GM18909 (cell line): ENCODE data around the gene PEDS1.
"Not testable (repeated sequence)": the region's sequence is repeated elsewhere in the genome, so short reads cannot be mapped to it uniquely, and the experiment has no call there.

Experiments
- ATAC-seq: cut with Tn5 transposase; IDR thresholded peaks from one replicate; pipeline ENCODE4 v1.9.1; 2021; ENCODE audit warnings: mild to moderate bottlenecking; ENCODE audit not compliant: unreplicated experiment, poor library complexity

Gene PEDS1

DNA sequence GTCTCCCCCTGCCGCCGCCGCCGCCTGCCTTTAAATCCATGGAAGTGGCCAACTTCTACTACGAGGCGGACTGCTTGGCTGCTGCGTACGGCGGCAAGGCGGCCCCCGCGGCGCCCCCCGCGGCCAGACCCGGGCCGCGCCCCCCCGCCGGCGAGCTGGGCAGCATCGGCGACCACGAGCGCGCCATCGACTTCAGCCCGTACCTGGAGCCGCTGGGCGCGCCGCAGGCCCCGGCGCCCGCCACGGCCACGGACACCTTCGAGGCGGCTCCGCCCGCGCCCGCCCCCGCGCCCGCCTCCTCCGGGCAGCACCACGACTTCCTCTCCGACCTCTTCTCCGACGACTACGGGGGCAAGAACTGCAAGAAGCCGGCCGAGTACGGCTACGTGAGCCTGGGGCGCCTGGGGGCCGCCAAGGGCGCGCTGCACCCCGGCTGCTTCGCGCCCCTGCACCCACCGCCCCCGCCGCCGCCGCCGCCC lies 37.6 kb upstream of the PEDS1 start:
- ATAC-seq = peak; percentile 16

- ATAC-seq = peak; percentile 36
Measured at GRCh38 chr20:50190251-50191064, 36.9 kb upstream of the PEDS1 start, which contains the start of gene CEBPB. TSS of gene CEBPB (plus strand) at chr20:50190830. CDS start at chr20:50191034, 204 bp downstream.

- ATAC-seq = no peak
Measured at GRCh38 chr20:50189681-50190250, 36.2 kb upstream of the PEDS1 start.

GRCh38 chr20:50188879-50189680 lies 35.6 kb upstream of the PEDS1 start:
- ATAC-seq = no peak

GRCh38 chr20:50188287-50188688 lies 34.8 kb upstream of the PEDS1 start:
- ATAC-seq = no peak

DNA sequence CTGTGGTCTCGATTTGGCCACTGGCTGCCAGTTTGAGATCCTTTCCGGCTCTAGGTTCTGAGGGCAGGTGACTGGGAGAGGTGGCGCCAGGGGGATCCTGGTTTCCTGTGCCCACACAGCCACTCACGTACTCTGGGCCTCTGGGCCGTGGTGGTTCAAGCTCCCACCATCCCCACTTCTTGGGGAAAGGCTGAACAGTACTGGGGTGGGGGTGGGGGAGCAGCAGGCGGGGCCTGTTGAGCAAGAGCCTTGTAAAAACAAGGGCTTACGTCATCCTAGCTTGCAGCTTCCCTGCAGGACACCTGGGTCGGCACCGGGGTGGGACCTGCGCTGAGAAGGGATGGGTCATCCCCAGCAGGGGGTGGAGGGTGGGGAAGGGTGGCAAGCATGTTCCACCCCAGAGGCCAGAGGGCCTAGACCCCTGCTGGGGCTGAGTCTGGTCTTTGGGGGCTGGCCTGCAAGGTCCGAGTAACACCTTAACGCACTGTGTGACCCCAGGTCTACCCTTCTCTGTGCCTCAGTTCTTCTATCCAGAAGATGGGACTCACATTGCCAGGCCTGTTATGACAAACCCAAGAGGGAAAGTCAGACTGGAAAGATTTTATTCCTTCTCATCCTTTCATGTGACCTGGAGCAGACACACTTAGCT lies 34.0 kb upstream of the PEDS1 start:
- ATAC-seq = no peak

DNA sequence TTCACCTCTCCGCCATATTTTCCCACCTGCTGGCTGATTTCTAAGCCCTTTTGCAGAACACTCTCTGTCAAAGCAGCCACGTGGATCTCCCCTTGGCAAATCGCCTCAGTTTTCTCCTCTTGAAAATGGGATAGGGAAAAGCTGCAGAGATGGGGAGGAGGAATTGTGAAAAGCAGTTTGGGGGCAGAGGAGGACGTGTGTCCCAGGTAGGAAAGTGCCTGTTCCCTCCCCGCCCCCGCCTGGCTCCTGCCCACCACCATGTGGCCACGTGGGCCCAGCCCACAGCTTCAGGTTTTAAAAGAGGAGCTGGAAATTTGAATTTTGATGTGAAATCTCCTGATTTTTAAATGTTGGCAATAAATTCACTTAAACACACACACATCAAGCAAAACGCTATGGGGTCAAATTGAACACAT lies 33.5 kb upstream of the PEDS1 start:
- ATAC-seq = no peak

DNA sequence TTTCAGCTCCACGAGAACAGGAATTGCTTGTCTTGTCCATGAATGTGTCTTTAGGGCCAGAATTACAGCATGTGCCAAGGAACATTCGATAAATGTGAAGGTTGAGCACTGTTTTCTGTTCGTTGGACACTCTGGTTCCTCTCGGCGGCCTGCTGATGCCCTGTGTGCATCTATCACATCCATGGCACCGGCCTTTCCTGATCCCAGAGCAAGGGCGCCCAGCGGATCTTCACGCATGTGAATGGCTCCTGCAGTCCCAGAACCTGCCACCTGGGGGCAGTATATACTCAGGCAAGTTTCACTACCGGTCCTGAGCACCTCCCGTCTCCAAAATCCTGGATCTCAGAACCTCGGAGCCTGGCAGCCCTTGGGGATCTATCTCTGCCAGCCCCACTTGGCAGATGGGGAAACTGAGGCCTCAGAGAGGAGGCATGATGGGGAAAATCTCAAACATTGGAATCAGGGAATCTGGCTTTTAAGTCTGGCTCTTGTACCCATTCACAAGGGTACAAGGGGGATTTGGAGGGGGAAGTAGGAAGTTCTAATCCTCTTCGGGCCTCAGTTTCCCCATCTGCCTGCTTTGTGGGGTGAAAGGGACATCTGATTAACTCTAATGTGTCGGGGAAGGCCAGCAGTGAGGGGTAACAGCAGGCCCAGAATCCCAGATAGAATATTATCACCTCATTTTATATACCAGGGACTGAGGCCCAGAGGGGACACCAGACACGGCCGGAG lies 32.8 kb upstream of the PEDS1 start:
- no peak for ATAC-seq

DNA sequence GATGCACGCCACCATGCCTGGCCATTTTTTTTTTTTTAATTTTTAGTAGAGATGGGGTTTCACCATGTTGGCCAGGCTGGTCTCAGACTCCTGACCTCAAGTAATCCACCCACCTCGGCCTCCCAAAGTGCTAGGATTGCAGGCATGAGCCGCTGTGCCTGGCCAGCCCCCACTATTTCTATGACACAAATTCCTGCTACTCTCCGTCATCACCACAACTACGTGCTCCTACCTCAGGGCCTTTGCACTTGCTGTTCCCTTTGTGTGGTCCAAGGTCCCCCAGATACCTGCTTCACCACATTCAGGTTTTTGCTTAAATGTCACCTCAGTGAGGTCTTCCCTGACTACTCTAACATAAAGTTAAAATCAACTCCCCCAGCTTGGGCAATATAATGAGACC lies 31.9 kb upstream of the PEDS1 start:
- no peak for ATAC-seq

GRCh38 chr20:50182346-50182745 lies 28.8 kb upstream of the PEDS1 start:
- ATAC-seq = no peak

GRCh38 chr20:50181344-50181743 lies 27.8 kb upstream of the PEDS1 start:
- no peak for ATAC-seq

DNA sequence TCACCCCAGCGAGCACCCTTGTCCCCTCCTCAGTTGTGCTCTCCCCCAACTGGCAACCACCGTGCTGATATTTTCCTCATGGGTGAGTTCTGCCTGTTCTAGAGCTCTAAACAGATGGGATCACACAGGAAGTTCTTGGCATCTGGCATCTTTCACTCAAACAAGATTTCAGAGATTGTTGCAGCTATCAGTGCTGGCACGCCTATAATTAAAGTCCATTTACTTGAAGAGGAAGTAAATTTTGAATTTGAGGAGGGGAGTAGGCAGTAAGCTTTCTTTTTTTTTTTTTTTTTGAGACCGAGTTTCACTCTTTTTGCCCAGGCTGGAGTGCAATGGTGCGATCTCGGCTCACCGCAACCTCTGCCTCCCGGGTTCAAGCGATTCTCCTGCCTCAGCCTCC lies 25.1 kb upstream of the PEDS1 start:
- not testable (repeated sequence) for ATAC-seq

- ATAC-seq = no peak
Measured at GRCh38 chr20:50175938-50176933, 22.7 kb upstream of the PEDS1 start.

DNA sequence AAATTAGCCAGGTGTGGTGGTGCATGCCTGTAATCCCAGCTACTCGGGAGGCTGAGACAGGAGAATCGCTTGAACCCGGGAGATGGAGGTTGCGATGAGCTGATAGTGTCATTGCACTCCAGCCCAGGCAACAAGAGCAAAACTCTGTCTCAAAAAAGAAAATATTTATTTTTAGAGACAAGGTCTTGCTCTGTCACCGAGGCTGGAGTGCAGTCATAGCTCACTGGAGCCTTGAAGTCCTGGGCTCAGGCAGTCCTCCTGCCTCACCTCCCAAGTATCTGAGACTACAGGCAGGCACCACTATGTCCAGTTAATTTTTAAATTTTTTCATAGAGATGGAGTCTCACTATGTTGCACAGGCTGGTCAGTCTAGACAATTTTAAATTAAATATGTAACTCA lies 20.9 kb upstream of the PEDS1 start:
- ATAC-seq = no peak

DNA sequence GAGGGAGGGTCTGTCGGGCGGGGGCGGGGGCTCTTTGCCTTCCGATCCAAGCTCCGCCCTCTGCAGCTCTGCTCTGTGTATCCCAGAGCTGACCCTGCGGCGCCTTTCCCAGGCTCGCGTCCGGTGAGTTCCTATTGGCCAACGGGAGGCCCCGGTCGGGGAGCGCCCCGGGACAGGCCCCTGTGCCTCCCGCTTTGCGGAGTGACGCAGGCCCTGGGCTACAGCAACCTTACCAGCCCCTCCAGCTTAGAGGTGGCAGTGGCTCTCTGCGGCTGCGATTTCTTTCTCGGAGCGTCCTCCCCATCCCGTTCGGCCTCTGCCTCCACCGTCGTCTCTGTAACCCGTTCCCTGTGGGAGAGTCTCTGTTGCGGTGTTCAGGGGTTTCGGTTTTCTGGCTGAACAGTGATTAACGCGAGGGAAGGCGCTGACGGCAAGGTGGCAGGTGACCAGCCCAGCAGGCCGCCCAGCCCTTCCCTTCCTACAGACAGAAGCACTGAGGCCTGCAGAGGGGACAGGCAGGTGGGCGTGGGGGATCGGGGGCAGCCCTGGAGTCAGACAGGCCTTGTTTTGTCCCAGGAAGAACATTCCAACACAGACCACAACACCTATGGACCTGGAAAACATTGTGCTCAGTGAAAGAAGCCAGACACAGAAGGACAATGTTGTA lies 19.0 kb upstream of the PEDS1 start:
- ATAC-seq = no peak

GRCh38 chr20:50170549-50171220 lies 17.2 kb upstream of the PEDS1 start:
- ATAC-seq = no peak

DNA sequence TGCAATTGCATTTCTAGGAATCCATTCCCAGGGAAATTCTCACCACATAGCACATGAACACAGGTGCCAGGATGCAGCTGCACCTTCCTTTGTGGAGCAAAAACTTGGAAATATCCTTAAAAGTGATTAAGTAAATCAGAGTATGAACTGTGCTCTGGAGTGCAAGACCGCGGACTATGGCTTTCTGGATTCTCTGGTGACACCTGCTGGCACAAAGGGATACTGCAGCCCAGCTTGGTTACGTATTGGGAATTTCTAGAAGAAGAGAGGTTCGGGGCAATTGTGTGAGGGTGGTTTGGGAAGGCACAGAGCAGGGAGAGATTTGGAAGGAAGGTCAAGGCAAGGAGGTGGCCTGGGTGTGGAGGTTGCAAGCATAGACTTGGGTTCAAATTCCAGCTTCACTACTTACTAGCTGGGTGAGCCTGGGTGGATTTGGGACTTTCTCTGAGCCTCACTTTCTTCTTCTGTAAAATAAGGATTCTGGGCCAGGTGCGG lies 15.9 kb upstream of the PEDS1 start:
- no peak for ATAC-seq
